Inflammatory macrophage treated with lipopolysaccharide for 4 hours (primary cell): Measurements from ENCODE around the gene TTC34.

Experiments used
- DNase-seq: peaks from one replicate; pipeline ENCODE4 v3.0.0-alpha.2; 2020

The TTC34 gene

DNA sequence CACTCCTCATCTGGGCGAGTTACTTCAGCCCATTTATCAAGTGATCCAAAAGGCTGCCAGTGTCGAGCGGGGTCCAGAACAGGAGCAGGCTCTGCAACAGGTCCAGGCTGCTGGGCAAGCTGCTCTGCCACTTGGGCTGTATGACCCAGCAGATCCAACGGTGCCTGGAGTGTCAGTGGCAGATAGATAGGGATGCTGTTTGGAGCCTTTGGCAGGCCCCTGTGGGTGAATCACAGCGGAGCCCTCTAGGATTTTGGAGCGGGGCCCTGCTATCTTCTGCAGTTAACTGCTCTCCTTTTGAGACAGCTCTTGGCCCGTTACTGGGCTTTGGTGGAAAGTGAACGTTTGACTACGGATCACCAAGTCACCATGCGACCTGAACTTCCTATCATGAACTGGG is 176.2 kb downstream of the TTC34 start:
- DNase-seq = no peak

DNA sequence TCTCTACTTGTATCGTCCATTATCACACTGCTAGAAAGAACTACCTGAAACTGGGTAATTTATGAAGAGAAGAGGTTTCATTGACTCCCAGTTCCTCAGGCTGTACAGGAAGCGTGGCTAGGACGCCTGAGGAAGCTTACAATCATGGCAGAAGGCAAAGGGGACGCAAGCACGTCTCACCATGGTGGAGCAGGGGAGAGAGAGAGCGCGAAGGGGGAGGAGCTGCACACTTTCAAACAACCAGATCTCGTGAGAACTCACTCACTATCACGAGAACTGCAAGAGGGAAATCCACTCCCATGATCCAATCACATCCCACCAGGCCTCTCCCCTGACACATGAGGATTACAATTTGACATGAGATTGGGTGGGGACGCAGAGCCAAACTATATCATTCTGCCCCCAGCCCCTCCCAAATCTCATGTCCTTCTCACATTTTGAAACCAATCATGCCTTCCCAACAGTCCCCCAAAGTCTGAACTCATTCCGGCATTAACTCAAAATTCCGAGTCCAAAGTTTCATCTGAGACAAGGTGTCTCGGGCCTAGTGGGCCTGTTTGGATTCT is 176.7 kb downstream of the TTC34 start:
- DNase-seq = no peak

DNA sequence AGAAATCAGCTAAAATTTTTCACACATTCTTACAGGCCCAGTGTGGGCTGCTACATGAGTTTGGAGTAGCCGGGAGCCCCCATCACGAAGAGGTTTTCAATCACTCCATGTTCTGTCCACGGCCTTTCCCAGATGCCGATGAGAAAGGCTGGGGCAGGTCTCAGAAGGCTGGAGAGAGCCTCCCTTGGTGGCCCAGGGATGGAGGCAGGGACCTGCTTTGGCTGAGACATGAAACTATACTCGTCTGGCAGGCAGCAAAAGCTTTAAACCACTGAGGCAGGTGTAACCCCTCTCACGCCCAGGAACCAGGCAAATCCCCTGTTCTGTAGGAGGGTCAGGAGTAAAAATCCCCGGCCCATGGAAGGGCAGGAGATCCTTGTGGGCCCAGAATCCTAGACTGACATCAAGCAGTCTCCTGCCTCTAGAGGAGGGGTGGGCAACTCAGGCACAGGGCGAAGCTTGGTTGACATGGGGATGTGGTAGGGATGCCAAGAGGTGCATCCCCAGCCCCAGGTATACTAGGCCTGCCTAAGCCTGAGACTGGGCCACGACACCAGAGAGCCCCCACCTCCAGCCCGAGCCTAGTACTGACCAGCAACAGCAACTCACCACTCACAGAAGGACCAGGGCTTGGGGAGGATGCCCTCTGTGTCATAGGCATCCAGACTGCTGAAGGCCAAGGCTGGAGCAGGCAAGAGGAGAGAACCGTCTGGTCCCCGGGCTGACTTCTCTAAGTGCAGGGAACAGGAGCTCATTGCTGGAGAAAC is 177.7 kb downstream of the TTC34 start:
- DNase-seq = no peak

DNA sequence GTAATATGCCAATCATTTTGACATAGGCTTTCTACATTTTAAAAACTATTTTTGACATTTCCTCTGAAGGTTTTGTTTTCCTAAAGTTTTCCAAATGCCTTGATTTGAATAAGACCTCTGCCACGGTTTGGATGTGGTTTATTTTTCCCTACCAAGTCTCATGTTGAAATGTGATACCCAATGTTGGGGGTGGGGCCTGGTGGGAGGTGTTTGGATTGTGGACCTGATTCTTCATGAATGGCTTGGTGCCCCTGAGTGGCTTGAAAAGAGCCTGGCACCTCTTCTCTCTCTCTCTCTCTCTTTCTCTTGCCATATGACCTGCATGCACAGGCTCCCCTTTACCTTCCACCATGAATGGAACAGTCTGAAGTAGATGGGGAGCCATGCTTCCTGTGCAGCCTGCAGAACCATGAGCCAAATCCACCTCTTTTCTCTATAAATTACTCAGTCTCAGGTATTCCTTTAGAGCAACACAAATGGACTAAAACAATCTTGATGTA is 183.5 kb downstream of the TTC34 start:
- no peak for DNase-seq

DNA sequence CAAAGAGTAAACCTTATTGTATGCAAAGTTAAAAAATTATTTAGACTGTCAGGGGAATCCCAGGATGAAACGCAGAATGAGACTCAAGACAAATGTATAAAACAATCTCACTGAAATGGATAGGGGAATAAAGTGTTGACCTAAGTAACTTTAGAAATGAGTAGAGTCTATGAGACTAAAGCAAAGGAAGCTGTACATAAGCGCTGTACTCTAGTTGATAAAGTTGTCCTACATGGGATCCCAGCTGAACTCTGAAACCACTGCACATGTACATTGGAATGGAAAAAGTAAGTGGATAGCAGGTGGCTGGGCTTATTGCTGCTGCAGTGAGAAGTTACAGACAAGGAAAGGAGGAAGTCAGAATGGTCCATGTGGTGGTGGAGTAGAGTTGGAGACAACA is 187.3 kb downstream of the TTC34 start:
- DNase-seq = no peak

DNA sequence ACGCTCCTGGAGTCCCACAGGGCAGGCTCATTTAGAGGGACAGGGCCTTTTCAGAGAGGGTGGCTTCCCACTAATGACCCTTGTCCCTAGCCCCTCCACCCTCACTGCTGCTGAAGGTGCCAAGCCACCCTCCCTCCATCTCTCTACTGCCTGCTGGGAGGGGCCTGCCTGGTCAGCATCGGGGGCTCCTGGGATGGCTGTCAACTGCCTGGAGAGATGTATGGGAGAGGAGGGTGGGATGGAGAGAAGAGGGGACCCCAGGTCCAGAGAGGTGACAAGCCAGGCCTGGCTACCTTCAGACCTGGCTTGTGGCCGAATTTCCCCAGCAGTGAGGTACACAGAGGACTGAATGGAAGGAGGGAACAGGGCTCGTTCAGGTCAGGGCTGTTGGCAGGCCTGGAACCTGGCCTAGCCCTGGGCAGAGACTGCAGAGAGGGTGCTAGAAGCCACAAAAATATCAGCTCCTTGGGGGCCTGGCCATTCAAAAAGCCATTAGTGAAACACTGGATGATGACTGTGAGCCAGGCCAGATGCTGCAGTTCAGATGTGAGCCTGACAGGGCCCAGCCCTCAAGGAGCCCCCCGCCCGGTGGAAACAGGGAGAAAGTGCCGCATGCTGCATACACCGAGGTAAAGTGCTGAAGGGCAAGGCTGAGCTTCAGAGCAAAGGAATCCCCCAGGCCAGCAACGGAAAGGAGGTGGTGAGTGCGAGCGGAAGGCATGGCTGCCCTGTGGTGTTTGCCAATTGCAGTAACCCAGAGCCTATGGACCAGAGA is 188.7 kb downstream of the TTC34 start:
- DNase-seq = no peak

DNA sequence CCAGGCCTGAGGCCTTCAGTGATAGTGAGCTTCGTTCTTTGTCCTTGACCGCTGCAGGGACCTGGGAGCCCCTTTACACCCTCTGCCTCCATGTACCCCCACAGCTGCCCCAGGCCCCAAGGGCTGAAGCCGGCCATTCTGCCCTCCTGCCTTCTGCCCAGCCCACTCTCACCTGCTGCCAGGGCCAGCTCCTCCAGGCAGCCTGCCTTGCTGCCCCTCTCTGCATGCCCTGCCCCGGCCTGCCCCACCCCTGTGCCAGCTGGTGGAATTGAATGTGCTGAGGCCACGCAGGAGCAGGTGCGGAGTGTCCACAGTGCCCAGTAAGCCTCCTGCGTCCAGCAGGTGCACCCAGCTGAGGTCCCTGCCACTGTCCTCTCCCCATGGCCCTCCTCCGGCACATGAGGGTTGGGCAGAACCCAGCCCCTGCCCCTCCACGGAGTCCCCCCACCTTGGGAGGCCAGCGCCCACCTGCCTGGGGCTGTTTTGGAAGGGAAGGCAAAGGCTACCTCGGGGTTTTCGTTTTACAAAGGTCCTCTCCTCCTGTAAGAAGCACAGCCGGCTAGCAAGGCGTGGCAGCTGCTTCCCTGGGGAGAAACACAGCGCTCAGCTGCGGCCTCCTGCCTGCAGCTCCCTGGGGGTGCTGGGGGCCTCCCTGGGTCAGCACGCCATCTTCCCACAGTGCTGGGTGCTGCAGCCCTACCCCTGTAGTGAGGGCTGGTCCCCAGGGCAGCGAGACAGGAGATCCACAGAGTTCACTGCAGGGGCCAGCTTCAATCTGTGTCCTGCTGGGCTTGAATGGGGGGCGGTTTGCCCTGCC is 189.7 kb downstream of the TTC34 start:
- no peak for DNase-seq

DNA sequence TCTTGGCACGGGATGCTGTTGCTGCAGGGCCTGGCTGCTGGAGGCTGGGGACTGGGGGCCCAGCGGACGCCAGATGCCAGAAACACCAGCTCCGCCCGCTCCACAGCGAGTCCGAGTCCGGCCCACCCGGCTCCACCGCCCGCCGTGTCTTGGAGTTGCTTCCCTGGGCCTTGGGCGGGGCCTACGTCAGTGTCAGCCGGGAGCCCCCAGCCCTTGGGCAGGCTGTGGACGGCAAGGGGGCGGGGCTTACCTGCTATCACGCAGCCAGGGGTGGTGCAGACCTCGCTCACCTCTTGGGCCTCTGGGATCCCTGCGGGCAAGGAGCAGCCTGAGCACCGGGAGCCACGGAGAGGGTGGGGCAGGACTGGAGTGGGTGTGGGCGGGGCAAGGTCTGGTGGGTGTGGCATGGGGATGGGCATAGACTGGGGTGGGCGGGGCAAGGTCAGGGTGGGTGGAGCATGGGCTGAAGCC is 190.4 kb downstream of the TTC34 start:
- DNase-seq = peak; percentile 42

DNA sequence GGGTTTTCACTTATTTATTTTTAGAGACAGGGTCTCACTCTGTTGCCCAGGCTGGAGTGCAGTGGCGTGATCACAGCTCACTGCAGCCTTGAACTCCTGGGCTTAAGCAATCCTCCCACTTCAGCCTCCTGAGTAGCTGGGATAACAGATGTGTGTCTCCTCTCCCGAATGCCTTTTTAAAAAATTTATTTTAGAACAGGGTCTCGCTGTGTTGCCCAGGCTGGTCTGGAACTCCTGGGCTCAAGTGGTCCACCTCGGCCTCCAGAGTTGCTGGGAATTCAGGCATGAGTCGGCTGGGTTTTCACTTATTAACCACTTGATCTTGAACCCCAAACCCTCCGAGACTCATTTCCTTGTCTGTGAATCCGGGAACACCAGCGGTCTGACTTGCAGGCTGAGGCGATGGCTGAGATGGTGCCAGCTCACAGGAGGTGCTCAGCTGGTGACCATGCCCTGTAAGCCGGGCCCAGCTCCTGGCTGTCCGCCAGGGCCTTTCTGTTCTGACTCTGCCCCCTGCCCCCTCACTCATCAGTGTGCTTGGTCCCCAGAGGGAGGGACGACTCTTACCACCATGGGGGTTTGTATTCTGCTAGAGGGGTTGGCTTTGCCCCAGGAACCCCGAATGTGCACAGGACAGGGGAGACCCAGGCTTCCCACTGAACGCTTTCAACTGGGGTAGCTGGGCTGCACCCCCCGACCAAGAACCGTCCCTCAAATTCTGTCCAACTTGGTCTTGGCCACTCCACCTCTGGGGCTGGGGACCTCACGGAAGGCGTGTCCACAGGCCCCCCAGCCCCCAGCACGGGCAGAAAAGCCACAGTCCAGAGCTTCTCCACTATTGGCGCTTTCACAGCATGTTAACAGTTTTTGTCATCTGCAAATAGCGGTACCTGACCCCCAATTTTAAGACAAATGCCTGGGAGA is 191.2 kb downstream of the TTC34 start:
- no peak for DNase-seq

DNA sequence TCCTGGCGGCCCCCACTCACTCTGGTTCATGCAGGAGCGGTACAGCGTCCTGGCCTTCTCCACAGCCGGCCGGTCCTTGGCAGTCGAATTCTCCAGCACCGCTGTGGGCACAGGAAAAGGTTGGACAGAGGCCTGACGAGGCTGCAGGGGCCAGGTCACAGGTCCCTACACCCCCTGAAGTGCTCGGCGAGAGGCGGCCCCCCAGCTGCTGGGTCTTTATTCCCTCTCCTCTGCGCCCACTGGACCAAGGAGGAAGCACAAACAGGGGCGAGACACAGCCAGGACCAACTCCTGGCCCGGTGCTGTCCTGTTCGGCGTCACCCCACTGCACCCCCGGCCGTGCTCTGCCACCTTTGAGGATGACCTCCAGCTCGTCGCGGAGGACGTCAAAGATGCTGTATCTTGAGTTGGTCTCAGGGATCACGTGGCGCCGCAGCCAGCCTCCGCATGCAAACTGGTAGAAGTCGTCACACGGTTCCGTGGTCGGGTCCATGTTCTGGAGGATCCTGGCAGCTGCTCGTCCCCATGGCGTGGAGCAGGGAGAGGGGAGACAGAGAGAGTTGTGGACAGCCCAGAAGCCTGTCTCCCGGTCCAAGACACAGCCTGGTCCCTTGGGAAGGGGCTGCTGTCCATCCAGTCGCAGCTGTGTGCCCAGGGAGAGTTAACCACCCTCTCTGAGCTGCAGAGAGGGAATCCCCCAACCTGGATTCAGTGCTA is 192.0 kb downstream of the TTC34 start:
- DNase-seq = no peak

DNA sequence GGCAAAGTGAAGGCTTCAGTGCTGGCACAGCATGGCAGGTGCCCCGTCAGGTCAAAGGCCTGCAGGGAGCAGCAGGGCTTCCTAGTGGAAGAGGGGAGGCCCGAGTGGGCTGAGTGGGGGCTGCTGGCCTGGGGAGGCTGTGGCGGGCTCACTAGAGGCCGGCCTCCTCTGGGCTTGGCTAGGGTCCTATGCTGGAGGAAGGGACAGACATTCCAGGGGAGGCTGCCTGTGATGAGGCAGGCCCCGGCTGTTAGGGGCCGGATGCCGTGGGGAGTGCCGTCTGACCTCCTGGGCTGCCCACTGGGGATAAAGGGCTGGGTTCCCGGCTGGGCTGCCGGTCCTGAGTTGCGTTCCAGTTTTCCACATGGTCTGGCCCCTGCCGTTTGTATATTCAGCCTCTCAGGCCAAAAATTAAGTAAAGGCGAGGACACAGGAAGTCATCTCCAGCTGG is 193.8 kb downstream of the TTC34 start:
- DNase-seq = no peak

DNA sequence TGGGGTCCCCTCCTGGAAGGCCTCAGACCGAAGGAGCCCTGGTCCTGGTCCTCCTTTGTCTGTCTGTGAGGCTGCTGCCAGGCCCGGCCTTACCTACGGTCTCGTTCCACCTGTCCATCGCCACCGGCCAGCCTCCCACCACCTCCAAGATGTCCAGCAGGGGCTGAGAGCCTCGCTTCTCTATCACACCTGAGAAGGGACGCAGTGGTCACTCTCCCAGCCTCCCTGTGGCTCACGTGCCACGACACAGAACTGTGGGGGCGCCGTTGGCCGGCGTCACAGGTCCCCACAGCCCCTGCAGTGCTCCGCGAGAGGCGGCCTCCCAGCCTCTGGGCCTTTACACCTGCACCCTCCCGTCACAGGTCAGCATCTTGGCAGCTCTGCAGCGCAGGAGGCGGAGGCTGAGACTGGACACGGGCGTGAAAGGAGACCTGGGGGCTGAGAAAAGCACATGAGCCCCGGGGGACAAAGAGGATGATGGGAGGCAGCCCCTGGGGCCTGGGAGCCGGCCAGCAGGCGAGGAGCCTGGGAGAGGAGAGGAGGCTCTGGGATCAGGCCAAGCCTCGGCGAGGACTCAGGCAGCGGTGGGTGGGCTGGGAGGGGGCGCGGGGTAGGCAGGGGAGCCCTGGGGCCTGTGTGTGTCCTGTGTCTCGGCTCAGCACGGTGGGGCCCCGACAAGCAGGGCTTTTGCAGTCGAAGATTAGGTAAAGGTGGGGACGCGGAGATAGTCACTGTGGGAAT is 194.4 kb downstream of the TTC34 start:
- DNase-seq = no peak

DNA sequence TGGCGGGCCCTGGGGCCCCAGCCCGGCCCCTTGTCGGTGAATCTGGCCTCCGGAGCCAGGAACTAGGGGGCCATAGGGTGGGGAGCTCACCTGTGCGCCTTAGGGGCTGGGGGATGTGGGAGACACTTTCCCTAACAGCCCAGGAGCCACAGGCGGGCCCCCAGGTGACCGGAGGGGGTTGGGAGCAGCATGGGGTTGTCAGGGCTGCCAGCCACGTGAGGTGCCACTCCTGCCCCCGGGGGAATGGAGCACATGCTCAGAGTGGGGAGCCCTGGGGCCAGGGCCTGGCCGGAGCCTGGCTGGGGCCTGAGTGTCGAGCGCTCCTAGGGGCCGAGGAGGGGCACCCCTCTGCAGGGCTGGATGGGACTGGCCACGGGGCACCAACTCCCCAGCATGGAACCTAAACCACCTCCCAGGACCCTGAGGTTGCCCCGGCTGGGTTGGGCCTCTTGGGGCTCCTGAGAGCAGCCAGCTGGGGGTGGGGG is 195.1 kb downstream of the TTC34 start:
- DNase-seq = no peak

DNA sequence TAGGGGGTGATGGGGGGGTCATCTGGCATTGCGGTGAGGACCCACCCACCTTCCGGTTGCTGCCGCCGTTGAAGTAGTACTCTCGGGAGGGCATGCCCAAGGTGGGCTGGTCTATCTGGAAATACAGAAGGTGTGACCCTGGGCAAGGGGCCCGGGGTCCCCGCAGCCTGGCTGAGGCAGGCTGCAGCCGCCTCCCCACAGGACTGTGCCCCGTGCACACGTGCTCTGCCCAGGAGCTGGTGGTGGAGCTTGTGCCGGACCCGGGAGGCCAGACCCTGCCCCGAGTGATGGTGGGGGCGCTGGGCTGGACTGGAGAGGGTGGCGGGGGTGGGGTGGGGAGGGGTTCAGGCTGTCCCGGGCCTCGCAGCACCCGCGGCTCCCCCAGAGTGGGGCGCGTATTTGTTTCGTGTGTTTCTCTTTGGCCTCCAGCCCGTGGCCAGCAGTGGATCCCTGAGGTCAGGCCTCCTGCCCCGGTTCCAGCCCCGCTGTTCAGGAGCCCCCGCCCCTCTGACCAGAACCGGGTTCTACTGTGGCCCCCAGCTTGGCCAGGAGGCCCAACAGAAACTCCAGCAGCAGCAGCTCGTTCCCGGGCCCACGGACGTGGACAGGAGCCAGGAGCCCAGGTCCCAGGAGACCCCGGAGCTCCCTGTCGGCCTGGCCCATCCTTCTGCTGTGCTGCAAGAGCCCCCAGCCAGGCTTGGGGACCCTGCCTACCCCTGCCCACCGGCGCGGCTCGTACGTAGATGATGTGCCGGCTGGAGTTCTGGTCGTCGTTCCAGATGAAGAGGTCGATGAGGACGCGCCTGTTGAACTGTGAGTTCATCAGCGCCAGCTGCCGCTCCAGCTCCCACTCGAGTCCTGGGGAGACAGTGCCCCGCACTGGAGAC is 195.7 kb downstream of the TTC34 start:
- no peak for DNase-seq

DNA sequence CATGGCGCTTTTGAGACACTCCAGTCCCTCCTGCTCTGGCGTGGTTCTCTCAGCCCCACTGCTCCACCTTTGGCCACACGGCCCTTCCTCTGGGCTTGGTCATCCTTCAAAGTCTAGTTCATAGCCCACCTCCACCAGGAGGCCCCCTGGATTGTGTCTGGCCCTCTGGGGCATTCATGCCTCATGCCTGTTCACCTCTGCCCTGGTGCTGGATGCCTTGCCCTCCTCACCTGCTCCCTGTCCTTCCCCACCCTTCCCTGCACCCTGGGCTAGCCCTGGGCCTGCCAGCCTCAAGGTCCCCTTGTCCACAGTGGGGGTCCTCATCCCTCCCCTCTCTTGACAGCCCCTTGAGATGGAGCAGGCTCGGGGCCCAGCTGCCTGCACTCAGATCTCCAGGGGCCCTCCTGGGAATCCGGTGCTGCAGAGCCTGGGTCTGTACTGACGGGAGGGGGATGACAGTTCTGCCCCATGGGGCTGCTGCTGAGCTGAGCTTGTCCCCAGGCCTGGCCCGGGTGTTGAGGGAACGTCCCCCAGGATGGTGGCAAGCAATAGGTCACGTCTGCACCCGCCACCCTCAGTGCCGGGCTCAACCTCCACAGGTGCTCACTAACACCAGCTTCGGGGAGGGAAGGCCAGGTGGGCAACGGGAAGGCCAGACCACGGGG is 196.5 kb downstream of the TTC34 start:
- DNase-seq = no peak

DNA sequence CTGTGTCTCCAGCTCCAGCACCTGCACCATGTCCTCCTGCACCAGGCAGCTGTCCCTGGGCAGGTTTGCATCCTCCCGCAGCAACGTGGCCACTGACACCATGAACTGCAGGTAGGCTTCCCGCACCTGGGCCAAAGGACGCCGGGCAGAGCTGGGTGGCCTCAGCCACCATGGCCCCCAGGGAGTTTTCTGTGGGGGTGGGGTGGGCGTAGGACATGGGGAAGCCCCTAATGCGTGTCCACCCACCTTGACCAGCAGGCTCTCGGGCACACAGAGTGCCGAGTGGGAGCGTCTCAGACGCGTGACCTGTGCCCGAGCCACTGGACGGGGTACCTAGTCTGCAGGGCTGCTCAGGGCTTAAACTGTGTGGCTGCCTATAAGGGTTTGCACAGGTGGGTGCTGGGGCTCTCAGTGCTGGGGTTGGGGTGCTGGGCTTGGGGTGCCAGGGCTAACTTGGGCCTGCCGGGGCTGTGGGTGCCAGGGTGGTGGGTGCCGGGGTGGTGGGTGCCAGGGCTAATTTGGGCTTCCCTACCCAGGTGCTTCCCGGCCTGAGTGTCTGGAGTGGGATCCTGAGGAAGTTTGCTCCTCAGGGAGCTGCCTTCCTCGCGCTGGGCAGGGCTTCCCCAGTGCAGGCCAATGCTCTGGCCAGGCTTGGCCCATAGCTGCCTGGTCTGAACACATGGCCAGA is 197.2 kb downstream of the TTC34 start:
- no peak for DNase-seq

DNA sequence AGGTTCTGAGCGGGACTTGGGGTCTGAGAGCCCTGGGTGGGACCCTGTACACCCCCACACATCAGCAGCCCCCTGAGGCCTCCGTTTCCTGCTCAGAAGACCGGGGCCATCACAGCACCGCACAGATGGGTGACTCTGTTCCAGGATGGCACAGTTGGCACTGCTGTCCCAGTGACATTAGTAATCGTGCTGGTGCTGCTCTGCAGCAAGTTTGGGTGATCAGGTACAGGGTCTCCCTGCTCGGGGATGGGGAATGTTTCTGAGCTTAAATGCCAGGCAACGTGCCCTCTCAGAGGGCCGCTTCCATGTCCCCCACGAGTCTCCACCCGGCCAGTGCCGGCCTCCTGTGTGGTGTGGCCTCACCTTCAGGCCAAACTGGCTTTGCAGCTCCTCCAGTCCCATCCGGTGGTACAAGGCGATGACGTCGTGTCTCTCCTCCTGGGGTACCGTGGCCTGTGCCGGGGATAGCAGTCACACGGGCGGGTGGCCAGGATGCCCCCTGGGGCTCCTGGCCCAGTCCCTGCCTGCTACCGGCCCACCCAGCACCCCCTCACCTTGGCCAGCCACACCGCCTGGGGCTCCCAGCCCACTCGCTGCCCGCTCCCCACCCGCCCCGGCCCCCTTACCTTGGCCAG is 197.9 kb downstream of the TTC34 start:
- no peak for DNase-seq
